GM12878 (cell line): ENCODE results near the gene FBXL5. TPM values are rescaled to one million over a fixed set of nuclear protein-coding genes. Genes with fewer than 3 reads are reported as not detected.

Source experiments
- EED ChIP-seq: sonication (generic); IDR thresholded peaks from 2 replicates; pipeline ENCODE4 v1.6.1; 2016; ENCODE audit warnings: antibody characterized with exemption, low read depth
- ETV6 ChIP-seq, 2 experiments: fragments of 450-650 bp in 1 of 2; IDR thresholded peaks in 1 of 2; conservative IDR thresholded peaks in 1 of 2; 2 replicates each; pipeline ENCODE4 v1.6.1; 2014; ENCODE audit warnings: antibody characterized with exemption in 1 of 2, borderline replicate concordance in 1 of 2, low read depth in 1 of 2, mild to moderate bottlenecking in 1 of 2, moderate library complexity in 1 of 2
- POLR2AphosphoS2 ChIP-seq: IDR thresholded peaks from 2 replicates; pipeline ENCODE4 v1.6.1; 2011; ENCODE audit warnings: low read depth, mild to moderate bottlenecking, low read length, improper control_type of control experiment, moderate library complexity
- RELA ChIP-seq: fragments of 450-650 bp; IDR thresholded peaks from 2 replicates; pipeline ENCODE4 v1.8.0; 2014; ENCODE audit warnings: borderline replicate concordance; ENCODE audit not compliant: partially characterized antibody
- RUNX3 ChIP-seq: IDR thresholded peaks from 2 replicates; pipeline ENCODE4 v1.6.1; 2012; ENCODE audit warnings: low read length, inconsistent platforms
- SUPT20H ChIP-seq: IDR thresholded peaks from 2 replicates; pipeline ENCODE4 v1.6.1; 2011; ENCODE audit warnings: low read depth, mild to moderate bottlenecking, low read length, moderate library complexity, borderline replicate concordance; ENCODE audit not compliant: control insufficient read depth
- polyA plus RNA-seq, 11 experiments: library from polyadenylated mRNA; depleted of rRNA in 4 of 11; unstranded in 6 of 11; stranded (reverse) in 5 of 11; fragments of >200 nt; fragmentation: Nextera tagmentation in 4 of 11; fragmentation: Illumina TruSeq in 1 of 11; extraction: Ambion mirVana in 4 of 11; extraction: Trizol in 1 of 11; gene quantifications; 1 replicate in 1 of 11; 2 replicates in 10 of 11; pipeline versions ENCODE4 v1.2.1 to v1.2.3, GENCODE V29; 2011 to 2016; ENCODE audit warnings: inconsistent platforms in 2 of 11, missing spikeins in 2 of 11, low read depth in 1 of 11
- total RNA-seq, 4 experiments: library from RNA; depleted of rRNA in 3 of 4; stranded (reverse); fragments of >200 nt in 3 of 4; fragmentation: Illumina TruSeq in 1 of 4; extraction: Trizol in 1 of 4; gene quantifications; 2 replicates each; pipeline versions ENCODE4 v1.2.1 to v1.2.3, GENCODE V29; 2013 to 2021
- TF ChIP-seq, protein P1 (sequence below): fragments of 450-650 bp; formaldehyde crosslinking; IDR thresholded peaks from 2 replicates; pipeline ENCODE4 v1.4.0; 2020; ENCODE audit warnings: mild to moderate bottlenecking, moderate library complexity
- TF ChIP-seq, protein P2 (sequence below): IDR thresholded peaks from 2 replicates; pipeline ENCODE4 v1.6.1; 2011; ENCODE audit warnings: borderline replicate concordance, low read depth, mild to moderate bottlenecking, moderate library complexity, mixed read lengths, low read length; ENCODE audit not compliant: insufficient read depth; ENCODE audit errors: extremely low read length
- TF ChIP-seq, protein P3 (sequence below): IDR thresholded peaks from 2 replicates; pipeline ENCODE4 v1.6.1; 2011; ENCODE audit warnings: mild to moderate bottlenecking, low read depth, low read length, moderate library complexity; ENCODE audit not compliant: insufficient replicate concordance
- TF ChIP-seq, protein P4 (sequence below): IDR thresholded peaks from 2 replicates; pipeline ENCODE4 v1.6.1; 2012; ENCODE audit warnings: mild to moderate bottlenecking, low read depth, low read length

FBXL5 gene
- total and polyA plus RNA-seq, 10 of the 15 experiments (the other 5 are each of a cell fraction or from before 2014, with no cell fraction given) = 10.1 to 46.2 (median 32.7) TPM

DNA sequence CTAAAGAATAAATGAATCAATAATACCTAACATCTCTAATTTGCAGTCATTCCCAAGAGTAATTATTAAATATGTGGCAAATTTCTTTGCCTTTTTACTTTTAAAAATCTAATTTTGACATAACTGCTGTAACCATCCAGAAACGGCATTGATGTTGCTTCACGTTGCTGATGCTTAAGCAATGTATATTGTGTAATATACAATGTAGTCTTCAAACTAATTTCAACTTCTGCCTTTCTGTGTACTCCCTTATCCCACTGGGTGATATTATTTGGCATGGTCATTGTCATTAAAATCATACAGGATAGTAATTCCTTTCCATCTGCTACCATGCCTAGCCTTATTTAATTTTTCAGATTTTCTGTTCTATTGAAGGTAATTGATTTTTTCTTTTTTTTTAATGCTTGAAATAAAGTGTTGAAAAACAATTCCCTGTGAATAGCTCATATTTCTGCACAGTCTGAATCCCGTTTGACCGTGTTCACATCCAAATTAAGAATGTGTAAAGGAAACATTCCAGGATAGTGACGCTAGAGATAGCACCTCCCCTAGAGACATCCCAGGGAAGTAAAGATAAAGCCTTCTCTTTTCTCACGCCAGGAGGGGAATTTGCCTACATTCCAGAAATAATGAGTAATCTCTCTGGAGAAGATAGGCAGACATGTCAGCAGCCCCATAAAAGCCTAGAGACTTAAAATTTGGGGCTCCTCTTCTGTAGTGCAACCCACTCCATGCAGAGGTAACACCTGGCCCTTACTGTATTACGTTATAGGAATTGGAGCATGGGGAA, 35.1 kb upstream of the FBXL5 start (continued):
- TF ChIP-seq, protein P1, sequence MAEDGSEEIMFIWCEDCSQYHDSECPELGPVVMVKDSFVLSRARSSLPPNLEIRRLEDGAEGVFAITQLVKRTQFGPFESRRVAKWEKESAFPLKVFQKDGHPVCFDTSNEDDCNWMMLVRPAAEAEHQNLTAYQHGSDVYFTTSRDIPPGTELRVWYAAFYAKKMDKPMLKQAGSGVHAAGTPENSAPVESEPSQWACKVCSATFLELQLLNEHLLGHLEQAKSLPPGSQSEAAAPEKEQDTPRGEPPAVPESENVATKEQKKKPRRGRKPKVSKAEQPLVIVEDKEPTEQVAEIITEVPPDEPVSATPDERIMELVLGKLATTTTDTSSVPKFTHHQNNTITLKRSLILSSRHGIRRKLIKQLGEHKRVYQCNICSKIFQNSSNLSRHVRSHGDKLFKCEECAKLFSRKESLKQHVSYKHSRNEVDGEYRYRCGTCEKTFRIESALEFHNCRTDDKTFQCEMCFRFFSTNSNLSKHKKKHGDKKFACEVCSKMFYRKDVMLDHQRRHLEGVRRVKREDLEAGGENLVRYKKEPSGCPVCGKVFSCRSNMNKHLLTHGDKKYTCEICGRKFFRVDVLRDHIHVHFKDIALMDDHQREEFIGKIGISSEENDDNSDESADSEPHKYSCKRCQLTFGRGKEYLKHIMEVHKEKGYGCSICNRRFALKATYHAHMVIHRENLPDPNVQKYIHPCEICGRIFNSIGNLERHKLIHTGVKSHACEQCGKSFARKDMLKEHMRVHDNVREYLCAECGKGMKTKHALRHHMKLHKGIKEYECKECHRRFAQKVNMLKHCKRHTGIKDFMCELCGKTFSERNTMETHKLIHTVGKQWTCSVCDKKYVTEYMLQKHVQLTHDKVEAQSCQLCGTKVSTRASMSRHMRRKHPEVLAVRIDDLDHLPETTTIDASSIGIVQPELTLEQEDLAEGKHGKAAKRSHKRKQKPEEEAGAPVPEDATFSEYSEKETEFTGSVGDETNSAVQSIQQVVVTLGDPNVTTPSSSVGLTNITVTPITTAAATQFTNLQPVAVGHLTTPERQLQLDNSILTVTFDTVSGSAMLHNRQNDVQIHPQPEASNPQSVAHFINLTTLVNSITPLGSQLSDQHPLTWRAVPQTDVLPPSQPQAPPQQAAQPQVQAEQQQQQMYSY (CRISPR knock-in tag) = no peak
- TF ChIP-seq POLR2AphosphoS2 = no peak
- TF ChIP-seq, protein P2, sequence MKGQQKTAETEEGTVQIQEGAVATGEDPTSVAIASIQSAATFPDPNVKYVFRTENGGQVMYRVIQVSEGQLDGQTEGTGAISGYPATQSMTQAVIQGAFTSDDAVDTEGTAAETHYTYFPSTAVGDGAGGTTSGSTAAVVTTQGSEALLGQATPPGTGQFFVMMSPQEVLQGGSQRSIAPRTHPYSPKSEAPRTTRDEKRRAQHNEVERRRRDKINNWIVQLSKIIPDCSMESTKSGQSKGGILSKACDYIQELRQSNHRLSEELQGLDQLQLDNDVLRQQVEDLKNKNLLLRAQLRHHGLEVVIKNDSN = no peak
- TF ChIP-seq, protein P3, sequence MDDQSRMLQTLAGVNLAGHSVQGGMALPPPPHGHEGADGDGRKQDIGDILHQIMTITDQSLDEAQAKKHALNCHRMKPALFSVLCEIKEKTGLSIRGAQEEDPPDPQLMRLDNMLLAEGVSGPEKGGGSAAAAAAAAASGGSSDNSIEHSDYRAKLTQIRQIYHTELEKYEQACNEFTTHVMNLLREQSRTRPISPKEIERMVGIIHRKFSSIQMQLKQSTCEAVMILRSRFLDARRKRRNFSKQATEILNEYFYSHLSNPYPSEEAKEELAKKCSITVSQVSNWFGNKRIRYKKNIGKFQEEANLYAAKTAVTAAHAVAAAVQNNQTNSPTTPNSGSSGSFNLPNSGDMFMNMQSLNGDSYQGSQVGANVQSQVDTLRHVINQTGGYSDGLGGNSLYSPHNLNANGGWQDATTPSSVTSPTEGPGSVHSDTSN = no peak
- TF ChIP-seq RELA = no peak
- TF ChIP-seq ETV6 (conservative IDR thresholded peaks at IDR 0.05 in 1 of 2, IDR thresholded peaks at IDR 0.05 in 1 of 2; ENCODE audit: borderline replicate concordance in 1 of 2, low read depth in 1 of 2) = no peak
- TF ChIP-seq, protein P4, sequence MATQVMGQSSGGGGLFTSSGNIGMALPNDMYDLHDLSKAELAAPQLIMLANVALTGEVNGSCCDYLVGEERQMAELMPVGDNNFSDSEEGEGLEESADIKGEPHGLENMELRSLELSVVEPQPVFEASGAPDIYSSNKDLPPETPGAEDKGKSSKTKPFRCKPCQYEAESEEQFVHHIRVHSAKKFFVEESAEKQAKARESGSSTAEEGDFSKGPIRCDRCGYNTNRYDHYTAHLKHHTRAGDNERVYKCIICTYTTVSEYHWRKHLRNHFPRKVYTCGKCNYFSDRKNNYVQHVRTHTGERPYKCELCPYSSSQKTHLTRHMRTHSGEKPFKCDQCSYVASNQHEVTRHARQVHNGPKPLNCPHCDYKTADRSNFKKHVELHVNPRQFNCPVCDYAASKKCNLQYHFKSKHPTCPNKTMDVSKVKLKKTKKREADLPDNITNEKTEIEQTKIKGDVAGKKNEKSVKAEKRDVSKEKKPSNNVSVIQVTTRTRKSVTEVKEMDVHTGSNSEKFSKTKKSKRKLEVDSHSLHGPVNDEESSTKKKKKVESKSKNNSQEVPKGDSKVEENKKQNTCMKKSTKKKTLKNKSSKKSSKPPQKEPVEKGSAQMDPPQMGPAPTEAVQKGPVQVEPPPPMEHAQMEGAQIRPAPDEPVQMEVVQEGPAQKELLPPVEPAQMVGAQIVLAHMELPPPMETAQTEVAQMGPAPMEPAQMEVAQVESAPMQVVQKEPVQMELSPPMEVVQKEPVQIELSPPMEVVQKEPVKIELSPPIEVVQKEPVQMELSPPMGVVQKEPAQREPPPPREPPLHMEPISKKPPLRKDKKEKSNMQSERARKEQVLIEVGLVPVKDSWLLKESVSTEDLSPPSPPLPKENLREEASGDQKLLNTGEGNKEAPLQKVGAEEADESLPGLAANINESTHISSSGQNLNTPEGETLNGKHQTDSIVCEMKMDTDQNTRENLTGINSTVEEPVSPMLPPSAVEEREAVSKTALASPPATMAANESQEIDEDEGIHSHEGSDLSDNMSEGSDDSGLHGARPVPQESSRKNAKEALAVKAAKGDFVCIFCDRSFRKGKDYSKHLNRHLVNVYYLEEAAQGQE = no peak
- no peak for TF ChIP-seq SUPT20H
- TF ChIP-seq RUNX3 = no peak
- TF ChIP-seq EED = no peak
